ENCODE results near the gene NXN.

GRCh38 chr17:916315-916714, 63.3 kb downstream of the NXN start:
- peak in 1 of 6 experiments; percentile 1 for TF ChIP-seq CTCF (IDR thresholded peaks at IDR 0.05)
- no peak for TF ChIP-seq POLR2A (IDR thresholded peaks at IDR 0.05)

Data from Peyer's patch (tissue), 4 donors.